ENCODE measurements around the gene EIF3K. TPM values are rescaled to one million over a fixed set of nuclear protein-coding genes. Genes with fewer than 3 reads are reported as not detected.

EIF3K gene
- total RNA-seq, 2 donors from 2014 or later, result 303 to 334 TPM

DNA sequence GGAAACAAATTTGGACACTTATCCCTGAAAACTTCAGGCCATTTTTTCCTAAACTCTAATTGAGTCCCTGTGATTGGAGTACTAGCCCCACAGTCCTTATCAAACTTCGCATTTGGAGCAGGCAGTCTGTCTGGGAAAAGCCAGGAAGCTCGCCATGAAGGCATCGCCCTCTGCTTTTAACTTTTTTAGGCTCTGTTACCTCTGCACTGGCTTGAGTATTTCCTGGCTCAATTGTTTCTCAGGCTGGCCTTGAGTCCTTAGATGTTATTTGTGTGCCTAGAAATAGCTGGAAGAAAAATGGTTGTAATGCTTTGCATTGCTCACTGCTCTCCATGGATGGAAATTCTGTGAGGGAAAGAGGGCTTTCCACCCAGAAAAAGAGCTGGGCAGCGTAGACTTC is 52.7 kb downstream of the EIF3K start:
- Histone ChIP-seq H3K9ac (ENCODE audit: extremely low read depth, low read length, poor library complexity, severe bottlenecking) (no peak overlapping the region), H3K27me3 (ENCODE audit: control insufficient read depth, insufficient read depth, low read length, poor library complexity, severe bottlenecking) (no peaks in the 10 kb centered on the region), H3K4me3 (ENCODE audit: low read length) (no peak overlapping the region), H3K4me1 (ENCODE audit: control insufficient read depth, insufficient read depth, low read length) (peaks cover 25% of the 10 kb centered on the region), H3K27ac (ENCODE audit: low read depth, low read length) (no peak overlapping the region), H3K36me3 (ENCODE audit: control insufficient read depth, insufficient read depth, low read length) (peaks cover 31% of the 10 kb centered on the region), H3K9me3 (ENCODE audit: control insufficient read depth, low read length) (no peaks in the 10 kb centered on the region)
- Mint-ChIP-seq H3K27me3 (ENCODE audit: insufficient read depth) (no peaks in the 10 kb centered on the region), H3K4me1 (peaks cover 74% of the 10 kb centered on the region), H3K36me3 (ENCODE audit: low read depth) (peaks cover 12% of the 10 kb centered on the region), H3K4me3 (no peak overlapping the region), H3K9me3 (no peaks in the 10 kb centered on the region), H3K27ac (peak overlapping the region; percentile 49)
- TF ChIP-seq, protein P1, sequence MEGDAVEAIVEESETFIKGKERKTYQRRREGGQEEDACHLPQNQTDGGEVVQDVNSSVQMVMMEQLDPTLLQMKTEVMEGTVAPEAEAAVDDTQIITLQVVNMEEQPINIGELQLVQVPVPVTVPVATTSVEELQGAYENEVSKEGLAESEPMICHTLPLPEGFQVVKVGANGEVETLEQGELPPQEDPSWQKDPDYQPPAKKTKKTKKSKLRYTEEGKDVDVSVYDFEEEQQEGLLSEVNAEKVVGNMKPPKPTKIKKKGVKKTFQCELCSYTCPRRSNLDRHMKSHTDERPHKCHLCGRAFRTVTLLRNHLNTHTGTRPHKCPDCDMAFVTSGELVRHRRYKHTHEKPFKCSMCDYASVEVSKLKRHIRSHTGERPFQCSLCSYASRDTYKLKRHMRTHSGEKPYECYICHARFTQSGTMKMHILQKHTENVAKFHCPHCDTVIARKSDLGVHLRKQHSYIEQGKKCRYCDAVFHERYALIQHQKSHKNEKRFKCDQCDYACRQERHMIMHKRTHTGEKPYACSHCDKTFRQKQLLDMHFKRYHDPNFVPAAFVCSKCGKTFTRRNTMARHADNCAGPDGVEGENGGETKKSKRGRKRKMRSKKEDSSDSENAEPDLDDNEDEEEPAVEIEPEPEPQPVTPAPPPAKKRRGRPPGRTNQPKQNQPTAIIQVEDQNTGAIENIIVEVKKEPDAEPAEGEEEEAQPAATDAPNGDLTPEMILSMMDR (conservative IDR thresholded peaks at IDR 0.05), result no peak
- WGBS, 2 experiments (ENCODE audit: insufficient coverage in 1 of 2, insufficient read length in 1 of 2), result 79 to 93% methylated on average over 3 to 4 of the region's 4 CpGs
- no peak for DNase-seq

DNA sequence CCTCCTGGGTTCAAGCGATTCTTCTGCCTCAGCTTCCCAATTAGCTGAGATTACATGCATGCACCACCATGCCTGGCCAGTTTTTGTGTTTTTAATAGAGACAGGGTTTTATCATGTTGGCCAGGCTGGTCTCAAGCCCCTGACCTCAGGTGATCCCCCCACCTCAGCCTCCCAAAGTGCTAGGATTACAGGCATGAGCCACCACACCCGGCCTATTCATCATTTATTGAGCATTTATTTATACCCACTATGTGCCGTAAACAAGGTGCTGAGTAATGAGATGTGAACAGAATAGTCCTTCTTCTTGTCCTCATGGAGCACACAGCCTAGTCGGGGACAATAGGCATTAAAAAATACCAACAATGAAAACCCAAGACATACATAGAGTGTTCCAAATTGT is 54.0 kb downstream of the EIF3K start:
- H3K4me3 ChIP-seq (ENCODE audit: low read length), result no peak overlapping the region
- TF ChIP-seq, protein P1 (conservative IDR thresholded peaks at IDR 0.05), result no peak
- Mint-ChIP-seq H3K36me3 (ENCODE audit: low read depth) (peaks cover 19% of the 10 kb centered on the region), H3K27me3 (ENCODE audit: insufficient read depth) (no peaks in the 10 kb centered on the region), H3K4me1 (peaks cover 63% of the 10 kb centered on the region), H3K4me3 (no peak overlapping the region), H3K9me3 (no peaks in the 10 kb centered on the region), H3K27ac (no peak overlapping the region)
- DNase-seq, result no peak
- H3K27me3 ChIP-seq (ENCODE audit: control insufficient read depth, insufficient read depth, low read length, poor library complexity, severe bottlenecking), result no peaks in the 10 kb centered on the region
- peaks cover 20% of the 10 kb centered on the region for H3K4me1 ChIP-seq (ENCODE audit: control insufficient read depth, insufficient read depth, low read length)
- peaks cover 30% of the 10 kb centered on the region for H3K36me3 ChIP-seq (ENCODE audit: control insufficient read depth, insufficient read depth, low read length)
- H3K27ac ChIP-seq (ENCODE audit: low read depth, low read length), result no peak overlapping the region
- no peak overlapping the region for H3K9ac ChIP-seq (ENCODE audit: extremely low read depth, low read length, poor library complexity, severe bottlenecking)
- WGBS, 2 experiments (ENCODE audit: insufficient coverage in 1 of 2, insufficient read length in 1 of 2), result 97% methylated on average over 3 of the region's 4 CpGs; no CpG with 5 or more reads in 1 of the 2 experiments
- no peaks in the 10 kb centered on the region for H3K9me3 ChIP-seq (ENCODE audit: control insufficient read depth, low read length)

DNA sequence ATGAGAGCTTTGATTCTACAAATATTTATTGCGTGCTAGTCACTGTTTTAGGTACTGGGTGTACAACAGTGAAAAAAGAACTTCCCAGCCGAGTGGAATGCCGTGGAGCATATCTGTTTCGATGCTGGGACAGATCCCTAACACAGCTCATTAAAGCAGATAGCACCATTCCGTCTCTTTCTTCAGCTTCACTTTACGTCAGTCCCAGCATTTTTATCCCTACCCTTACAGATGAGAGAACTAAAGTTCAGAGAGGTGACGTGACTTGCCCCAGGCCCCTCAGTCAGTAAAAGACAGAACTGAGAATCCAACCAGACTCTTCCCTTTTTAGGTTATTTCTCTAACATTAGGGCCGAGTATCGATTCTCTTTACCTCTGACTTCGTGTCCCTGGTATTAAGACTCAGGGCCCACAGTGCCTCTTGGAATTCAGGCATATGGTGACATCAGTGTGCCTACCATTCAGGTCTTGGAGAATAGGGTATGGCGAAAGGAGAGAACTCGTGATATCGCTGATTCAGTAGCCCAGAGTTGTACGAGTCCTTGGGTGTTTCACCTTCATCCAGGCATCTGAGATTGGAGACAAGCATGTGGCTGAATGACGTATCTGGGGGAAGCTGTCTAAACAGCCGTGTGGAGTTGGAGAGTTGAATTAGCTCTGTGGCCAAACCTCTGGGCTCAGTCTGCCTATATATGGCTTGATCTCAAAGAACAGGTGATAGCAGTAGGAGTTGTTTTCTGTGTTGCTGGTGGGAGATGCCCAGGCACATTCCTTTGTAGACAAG is 55.6 kb downstream of the EIF3K start:
- WGBS, 2 experiments (ENCODE audit: insufficient coverage in 1 of 2, insufficient read length in 1 of 2), result 90 to 92% methylated on average over 14 to 16 of the region's 16 CpGs
- H3K36me3 ChIP-seq (ENCODE audit: control insufficient read depth, insufficient read depth, low read length), result peaks cover 32% of the 10 kb centered on the region
- H3K9me3 ChIP-seq (ENCODE audit: control insufficient read depth, low read length), result no peaks in the 10 kb centered on the region
- H3K4me3 ChIP-seq (ENCODE audit: low read length), result no peak overlapping the region
- Mint-ChIP-seq H3K4me3 (no peak overlapping the region), H3K4me1 (peaks cover 56% of the 10 kb centered on the region), H3K27me3 (ENCODE audit: insufficient read depth) (no peaks in the 10 kb centered on the region), H3K9me3 (no peaks in the 10 kb centered on the region), H3K36me3 (ENCODE audit: low read depth) (peaks cover 22% of the 10 kb centered on the region), H3K27ac (peak overlapping the region; percentile 54)
- no peak for DNase-seq
- no peak overlapping the region for H3K27ac ChIP-seq (ENCODE audit: low read depth, low read length)
- H3K9ac ChIP-seq (ENCODE audit: extremely low read depth, low read length, poor library complexity, severe bottlenecking), result no peak overlapping the region
- H3K27me3 ChIP-seq (ENCODE audit: control insufficient read depth, insufficient read depth, low read length, poor library complexity, severe bottlenecking), result no peaks in the 10 kb centered on the region
- peaks cover 15% of the 10 kb centered on the region for H3K4me1 ChIP-seq (ENCODE audit: control insufficient read depth, insufficient read depth, low read length)
- TF ChIP-seq, protein P1 (conservative IDR thresholded peaks at IDR 0.05), result no peak
